GM23248 (cell line): Measurements from ENCODE around the gene SMARCE1. TPM values are rescaled to one million over a fixed set of nuclear protein-coding genes. Genes with fewer than 3 reads are reported as not detected.

ENCODE experiments used
- DNase-seq: peaks from one replicate; pipeline ENCODE4 v3.0.0-alpha.2; 2015
- H2AFZ ChIP-seq: fragments of 200-600 bp; sonication (generic); 2 replicates; pipeline ENCODE4 v1.6.1; 2016; ENCODE audit warnings: antibody characterized with exemption
- H3F3A ChIP-seq: fragments of 200-600 bp; sonication (generic); 2 replicates; pipeline ENCODE4 v1.6.1; 2016; ENCODE audit warnings: mild to moderate bottlenecking, antibody characterized with exemption, mixed run types; ENCODE audit not compliant: insufficient read depth
- H3K27ac ChIP-seq: fragments of 200-600 bp; sonication (generic); 2 replicates; pipeline ENCODE4 v1.5.1; 2016; ENCODE audit warnings: mild to moderate bottlenecking
- H3K27me3 ChIP-seq: fragments of 200-600 bp; sonication (generic); replicated peaks from 2 replicates; pipeline ENCODE4 v1.6.1; 2016; ENCODE audit warnings: mild to moderate bottlenecking; ENCODE audit not compliant: insufficient read depth
- H3K36me3 ChIP-seq: fragments of 200-600 bp; sonication (generic); 2 replicates; pipeline ENCODE4 v1.6.1; 2016; ENCODE audit warnings: low read depth, mild to moderate bottlenecking
- H3K4me1 ChIP-seq: fragments of 200-600 bp; sonication (generic); 2 replicates; pipeline ENCODE4 v1.6.1; 2016; ENCODE audit warnings: mild to moderate bottlenecking; ENCODE audit not compliant: insufficient read depth
- H3K4me2 ChIP-seq: fragments of 200-600 bp; sonication (generic); one replicate; pipeline ENCODE4 v1.6.1; 2016; ENCODE audit warnings: mild to moderate bottlenecking; ENCODE audit not compliant: unreplicated experiment
- H3K4me3 ChIP-seq: fragments of 200-600 bp; sonication (generic); 2 replicates; pipeline ENCODE4 v1.5.1; 2016; ENCODE audit warnings: mild to moderate bottlenecking
- H3K79me2 ChIP-seq: fragments of 200-600 bp; sonication (generic); 2 replicates; pipeline ENCODE4 v1.6.1; 2016; ENCODE audit warnings: mild to moderate bottlenecking; ENCODE audit not compliant: insufficient read depth
- H3K9ac ChIP-seq: fragments of 200-600 bp; sonication (generic); 2 replicates; pipeline ENCODE4 v1.6.1; 2016; ENCODE audit warnings: mild to moderate bottlenecking
- H3K9me2 ChIP-seq: fragments of 200-600 bp; sonication (generic); 2 replicates; pipeline ENCODE4 v1.6.1; 2016; ENCODE audit warnings: mixed run types, mild to moderate bottlenecking, moderate library complexity; ENCODE audit not compliant: insufficient read depth
- H3K9me3 ChIP-seq: fragments of 200-600 bp; sonication (generic); one replicate; pipeline ENCODE4 v1.6.1; 2017; ENCODE audit warnings: low read depth
- H4K20me1 ChIP-seq: fragments of 200-600 bp; sonication (generic); 2 replicates; pipeline ENCODE4 v1.6.0; 2016; ENCODE audit not compliant: insufficient read depth
- EZH2 ChIP-seq: fragments of 200-600 bp; sonication (generic); IDR thresholded peaks from 2 replicates; pipeline ENCODE4 v1.6.1; 2018; ENCODE audit warnings: antibody characterized with exemption, mild to moderate bottlenecking; ENCODE audit not compliant: insufficient read depth, poor library complexity, severe bottlenecking
- EZH2phosphoT487 ChIP-seq: fragments of 200-600 bp; sonication (generic); IDR thresholded peaks from 2 replicates; pipeline ENCODE4 v1.6.1; 2018; ENCODE audit warnings: antibody characterized with exemption, moderate library complexity, mild to moderate bottlenecking, low read depth; ENCODE audit not compliant: insufficient read depth
- WGBS, 2 experiments: methylation state at CpG; one replicate each; pipeline ENCODE4 v1.1.6; 2015 to 2017; ENCODE audit warnings: low lambda C conversion rate in 2 of 2, low coverage in 1 of 2; ENCODE audit errors: missing lambda C conversion rate in 2 of 2; 5-methylcytosine and 5-hydroxymethylcytosine counted together
- in situ Hi-C: fragments of 300-500 bp; cut with MboI; formaldehyde crosslinking; loops from 2 replicates; pipeline ENCODE4 v1.15.0; 2020
- polyA plus RNA-seq: library from polyadenylated mRNA; unstranded; fragments of >200 nt; fragmentation: Nextera tagmentation; extraction: Ambion mirVana; gene quantifications from 2 replicates; pipeline ENCODE4 v1.2.1, GENCODE V29; 2016
- total RNA-seq: library from RNA; depleted of rRNA; stranded (reverse); fragments of >200 nt; shearing (Covaris generic); gene quantifications from 2 replicates; pipeline ENCODE4 v1.2.3, GENCODE V29; 2014

The SMARCE1 gene
- total and polyA plus RNA-seq, 2 experiments from 2014 or later = 67.4 to 144 TPM

GRCh38 chr17:40621019-40621418, 26.6 kb downstream of the SMARCE1 start:
- no peak overlapping the region for H3K4me2 ChIP-seq
- DNase-seq = no peak
- no peak overlapping the region for H3K27ac ChIP-seq
- TF ChIP-seq EZH2 (no peak), EZH2phosphoT487 (no peak)
- in situ Hi-C loops = loop anchor here (25.0 kb wide), 1 partner anchor 1041 kb away; no protein-coding TSS in a partner anchor
- H4K20me1 ChIP-seq = no peaks in the 10 kb centered on the region
- no peaks in the 10 kb centered on the region for H3K36me3 ChIP-seq
- no peak overlapping the region for H3K9ac ChIP-seq
- peaks cover 11% of the 10 kb centered on the region; the same call in 1 of the 2 replicates for H3F3A ChIP-seq
- H2AFZ ChIP-seq = no peak overlapping the region
- H3K9me2 ChIP-seq = no peaks in the 10 kb centered on the region
- 74 to 76% methylated on average over 6 of the region's 6 CpGs for WGBS, 2 experiments
- no peak overlapping the region for H3K4me3 ChIP-seq
- no peaks in the 10 kb centered on the region for H3K9me3 ChIP-seq
- no peaks in the 10 kb centered on the region for H3K4me1 ChIP-seq
- no peaks in the 10 kb centered on the region for H3K79me2 ChIP-seq
- peaks cover 19% of the 10 kb centered on the region; the same call in 1 of the 2 replicates for H3K27me3 ChIP-seq

GRCh38 chr17:40618754-40619625, 28.6 kb downstream of the SMARCE1 start:
- in situ Hi-C loops = loop anchor here (10.0 to 25.0 kb wide), 2 partner anchors 166 to 1043 kb away; partner anchors contain the start of gene KRT27
- Histone ChIP-seq H3K4me1 (no peaks in the 10 kb centered on the region), H3K79me2 (no peaks in the 10 kb centered on the region), H3K4me3 (no peak overlapping the region), H4K20me1 (no peaks in the 10 kb centered on the region), H3K9ac (no peak overlapping the region), H3K36me3 (no peaks in the 10 kb centered on the region), H3K4me2 (no peak overlapping the region), H2AFZ (no peak overlapping the region), H3K9me2 (no peaks in the 10 kb centered on the region), H3K9me3 (no peaks in the 10 kb centered on the region), H3K27ac (no peak overlapping the region), H3K27me3 (peaks cover 28% of the 10 kb centered on the region), H3F3A (no peaks in the 10 kb centered on the region)
- 50 to 54% methylated on average over 16 of the region's 16 CpGs for WGBS, 2 experiments
- TF ChIP-seq EZH2 = no peak
- TF ChIP-seq EZH2phosphoT487 = no peak
- no peak for DNase-seq

- TF ChIP-seq EZH2 (no peak), EZH2phosphoT487 (no peak)
- Histone ChIP-seq H3F3A (no peaks in the 10 kb centered on the region), H3K79me2 (no peaks in the 10 kb centered on the region), H3K9me2 (no peaks in the 10 kb centered on the region), H3K4me2 (no peak overlapping the region), H3K9me3 (no peaks in the 10 kb centered on the region), H4K20me1 (no peaks in the 10 kb centered on the region), H3K27me3 (peaks cover 28% of the 10 kb centered on the region), H2AFZ (no peak overlapping the region), H3K4me1 (no peaks in the 10 kb centered on the region), H3K9ac (no peak overlapping the region), H3K36me3 (no peaks in the 10 kb centered on the region), H3K4me3 (no peak overlapping the region), H3K27ac (no peak overlapping the region)
- WGBS, 2 experiments = 45 to 46% methylated on average over 11 of the region's 11 CpGs
- in situ Hi-C loops = loop anchor here (10.0 to 25.0 kb wide), 2 partner anchors 167 to 1045 kb away; partner anchors contain the start of gene KRT27
- DNase-seq = no peak
Measured at GRCh38 chr17:40617678-40618240, 29.9 kb downstream of the SMARCE1 start.

- H3K9me2 ChIP-seq = no peaks in the 10 kb centered on the region
- H2AFZ ChIP-seq = no peak overlapping the region
- DNase-seq = no peak
- no peak overlapping the region for H3K9ac ChIP-seq
- H3K79me2 ChIP-seq = no peaks in the 10 kb centered on the region
- H3K27me3 ChIP-seq = peaks cover 32% of the 10 kb centered on the region
- H3K27ac ChIP-seq = no peak overlapping the region
- no peak overlapping the region for H3K4me2 ChIP-seq
- H3K4me1 ChIP-seq = no peaks in the 10 kb centered on the region
- H3F3A ChIP-seq = no peaks in the 10 kb centered on the region
- H4K20me1 ChIP-seq = no peaks in the 10 kb centered on the region
- TF ChIP-seq EZH2phosphoT487 = no peak
- no peak for TF ChIP-seq EZH2
- H3K9me3 ChIP-seq = no peaks in the 10 kb centered on the region
- 43 to 49% methylated on average over 3 of the region's 3 CpGs for WGBS, 2 experiments
- in situ Hi-C loops = loop anchor here (10.0 to 25.0 kb wide), 2 partner anchors 168 to 1046 kb away; partner anchors contain the start of gene KRT27
- H3K36me3 ChIP-seq = no peaks in the 10 kb centered on the region
- no peak overlapping the region for H3K4me3 ChIP-seq
Measured at GRCh38 chr17:40616592-40616991, 31.0 kb downstream of the SMARCE1 start.
